Vagina (tissue), 2 donors: Measurements from ENCODE around the gene MINDY3. TPM values are rescaled to one million over a fixed set of nuclear protein-coding genes. Genes with fewer than 3 reads are reported as not detected.

Experiments
- DNase-seq, 2 donors: peaks; one replicate each; pipeline ENCODE4 v3.0.0-alpha.2; 2017; ENCODE audit errors: extremely low spot score in 2 of 2
- H3K27ac ChIP-seq: fragments of 200-600 bp; sonication (generic); one replicate; pipeline ENCODE4 v1.5.1; 2019
- H3K27me3 ChIP-seq: fragments of 200-600 bp; sonication (generic); one replicate; pipeline ENCODE4 v1.5.1; 2019
- H3K36me3 ChIP-seq, 2 donors: fragments of 200-600 bp; sonication (generic); one replicate each; pipeline ENCODE4 v1.5.1; 2017 to 2019
- H3K4me1 ChIP-seq: fragments of 200-600 bp; sonication (generic); one replicate; pipeline ENCODE4 v1.5.1; 2019
- H3K4me3 ChIP-seq, 2 donors: fragments of 200-600 bp; sonication (generic); 1 replicate in 1 of 2; 2 replicates in 1 of 2; pipeline ENCODE4 v1.5.1; 2016 to 2019
- H3K9me3 ChIP-seq: fragments of 200-600 bp; sonication (generic); one replicate; pipeline ENCODE4 v1.5.1; 2019
- CTCF ChIP-seq, 3 experiments: fragments of 450-650 bp in 2 of 3; fragments of 200-600 bp in 1 of 3; sonication (generic) in 1 of 3; IDR thresholded peaks; one replicate each; pipeline ENCODE4 v1.5.1; 2017 to 2019; ENCODE audit warnings: antibody characterized with exemption in 3 of 3, mild to moderate bottlenecking in 2 of 3, moderate library complexity in 2 of 3
- POLR2A ChIP-seq, 2 donors: fragments of 450-650 bp; IDR thresholded peaks; one replicate each; pipeline ENCODE4 v1.6.1; 2017; ENCODE audit warnings: antibody characterized with exemption in 2 of 2, mild to moderate bottlenecking in 2 of 2, moderate library complexity in 2 of 2
- POLR2AphosphoS5 ChIP-seq, 2 donors: sonication (generic); formaldehyde crosslinking; IDR thresholded peaks; one replicate each; pipeline ENCODE4 v1.9.0; 2017; ENCODE audit warnings: antibody characterized with exemption in 2 of 2, mild to moderate bottlenecking in 2 of 2, low read depth in 1 of 2; ENCODE audit not compliant: insufficient read depth in 1 of 2
- intact Hi-C: fragments of 100-400 bp; cut with DNase I; formaldehyde crosslinking; loops from one replicate; pipeline ENCODE4 v1.15.1; 2023
- total RNA-seq: library from RNA; depleted of rRNA; stranded (reverse); fragments of >200 nt; gene quantifications from one replicate; pipeline ENCODE4 v1.2.3, GENCODE V29; 2016

MINDY3 gene
- total RNA-seq, 1 donor from 2014 or later, result 25.0 TPM

- Histone ChIP-seq H3K36me3 (no peaks in the 10 kb centered on the region), H3K9me3 (no peaks in the 10 kb centered on the region), H3K4me3 (no peak overlapping the region), H3K4me1 (peaks cover 13% of the 10 kb centered on the region), H3K27ac (no peak overlapping the region), H3K27me3 (no peaks in the 10 kb centered on the region)
- TF ChIP-seq CTCF (IDR thresholded peaks at IDR 0.05) (no peak), POLR2A (IDR thresholded peaks at IDR 0.05) (no peak), POLR2AphosphoS5 (IDR thresholded peaks at IDR 0.05; ENCODE audit: insufficient read depth in 1 of 2, low read depth in 1 of 2) (no peak)
- DNase-seq, result no peak
- intact Hi-C loops, result no loop called here
Measured at GRCh38 chr10:15863733-15864132, 3.4 kb upstream of the MINDY3 start.

GRCh38 chr10:15863323-15863722 is 3.0 kb upstream of the MINDY3 start:
- Histone ChIP-seq H3K27ac (no peak overlapping the region), H3K27me3 (no peaks in the 10 kb centered on the region), H3K4me1 (peaks cover 17% of the 10 kb centered on the region), H3K9me3 (no peaks in the 10 kb centered on the region), H3K4me3 (no peak overlapping the region), H3K36me3 (no peaks in the 10 kb centered on the region)
- DNase-seq, result no peak
- no peak for TF ChIP-seq POLR2A (IDR thresholded peaks at IDR 0.05)
- no peak for TF ChIP-seq POLR2AphosphoS5 (IDR thresholded peaks at IDR 0.05; ENCODE audit: insufficient read depth in 1 of 2, low read depth in 1 of 2)
- TF ChIP-seq CTCF (IDR thresholded peaks at IDR 0.05), result no peak
- intact Hi-C loops, result no loop called here

- Histone ChIP-seq H3K27me3 (no peaks in the 10 kb centered on the region), H3K4me1 (peaks cover 39% of the 10 kb centered on the region), H3K9me3 (no peaks in the 10 kb centered on the region), H3K36me3 (no peaks in the 10 kb centered on the region), H3K4me3 (peak overlapping the region; percentile 71 to 79), H3K27ac (peak overlapping the region; percentile 65)
- TF ChIP-seq POLR2A (IDR thresholded peaks at IDR 0.05), result no peak
- TF ChIP-seq CTCF (IDR thresholded peaks at IDR 0.05), result no peak
- TF ChIP-seq POLR2AphosphoS5 (IDR thresholded peaks at IDR 0.05; ENCODE audit: insufficient read depth in 1 of 2, low read depth in 1 of 2), result no peak
- no peak for DNase-seq
- intact Hi-C loops, result no loop called here
Measured at GRCh38 chr10:15860692-15861201, 440 bp upstream of the MINDY3 start.

GRCh38 chr10:15859509-15859905 is 800 bp downstream of the MINDY3 start:
- DNase-seq, result no peak
- Histone ChIP-seq H3K4me3 (peak overlapping the region; percentile 71 to 79), H3K27me3 (no peaks in the 10 kb centered on the region), H3K9me3 (no peaks in the 10 kb centered on the region), H3K4me1 (peaks cover 39% of the 10 kb centered on the region), H3K27ac (peak overlapping the region; percentile 65), H3K36me3 (no peaks in the 10 kb centered on the region)
- TF ChIP-seq POLR2A (IDR thresholded peaks at IDR 0.05) (no peak), CTCF (IDR thresholded peaks at IDR 0.05) (no peak), POLR2AphosphoS5 (IDR thresholded peaks at IDR 0.05; ENCODE audit: insufficient read depth in 1 of 2, low read depth in 1 of 2) (no peak)
- intact Hi-C loops, result no loop called here

- TF ChIP-seq CTCF (IDR thresholded peaks at IDR 0.05), result no peak
- no peak for TF ChIP-seq POLR2AphosphoS5 (IDR thresholded peaks at IDR 0.05; ENCODE audit: insufficient read depth in 1 of 2, low read depth in 1 of 2)
- no peak for TF ChIP-seq POLR2A (IDR thresholded peaks at IDR 0.05)
- H3K9me3 ChIP-seq, result no peaks in the 10 kb centered on the region
- peaks cover 39% of the 10 kb centered on the region for H3K4me1 ChIP-seq
- H3K27ac ChIP-seq, result no peak overlapping the region
- no peak for DNase-seq
- no peaks in the 10 kb centered on the region for H3K27me3 ChIP-seq
- intact Hi-C loops, result no loop called here
- peak overlapping the region; percentile 71 to 79 for H3K4me3 ChIP-seq
- H3K36me3 ChIP-seq, result no peaks in the 10 kb centered on the region
Measured at GRCh38 chr10:15858861-15859281, 1.4 kb downstream of the MINDY3 start.
